ENCODE data around the gene TCF7L2.

The TCF7L2 gene

DNA sequence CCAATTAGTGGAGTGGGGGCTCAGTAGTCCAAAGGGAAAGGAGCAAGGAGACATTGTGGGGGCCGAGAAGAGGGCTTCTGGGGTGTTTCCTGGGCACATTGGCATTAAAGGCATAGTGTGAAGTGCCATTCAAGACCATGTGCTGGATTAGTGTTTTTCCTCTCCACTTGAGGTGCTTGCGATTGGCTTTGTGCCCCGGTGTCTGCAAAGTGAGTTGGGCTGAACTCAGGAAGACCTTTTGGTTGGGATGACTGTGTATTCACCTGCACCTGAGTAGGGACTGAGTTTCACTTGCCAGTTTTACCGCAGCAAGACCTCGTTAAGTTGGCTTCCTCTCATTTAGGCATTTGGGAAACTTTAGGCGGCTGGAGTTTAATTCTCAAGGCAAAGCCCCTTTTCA lies 73.0 kb downstream of the TCF7L2 start:
- DNase-seq (ENCODE audit: low spot score), result no peak

DNA sequence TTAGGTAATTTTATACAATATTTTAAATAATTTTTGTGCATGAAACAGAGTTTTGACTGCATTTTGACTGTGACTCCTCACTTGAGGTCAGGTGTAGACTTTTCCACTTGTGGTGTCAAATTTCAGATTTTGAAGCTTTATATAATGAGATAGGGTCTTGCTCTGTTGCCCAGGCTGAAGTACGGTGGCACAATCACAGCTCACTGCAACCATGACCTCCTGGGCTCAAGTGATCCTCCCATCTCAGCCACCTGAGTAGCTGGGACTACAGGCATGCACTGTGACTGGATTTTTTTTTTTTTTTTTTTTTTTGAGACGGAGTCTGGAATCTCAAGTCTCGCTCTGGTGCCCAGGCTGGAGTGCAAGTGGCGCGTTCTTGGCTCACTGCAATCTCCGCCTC lies 74.9 kb downstream of the TCF7L2 start:
- DNase-seq (ENCODE audit: low spot score), result no peak

DNA sequence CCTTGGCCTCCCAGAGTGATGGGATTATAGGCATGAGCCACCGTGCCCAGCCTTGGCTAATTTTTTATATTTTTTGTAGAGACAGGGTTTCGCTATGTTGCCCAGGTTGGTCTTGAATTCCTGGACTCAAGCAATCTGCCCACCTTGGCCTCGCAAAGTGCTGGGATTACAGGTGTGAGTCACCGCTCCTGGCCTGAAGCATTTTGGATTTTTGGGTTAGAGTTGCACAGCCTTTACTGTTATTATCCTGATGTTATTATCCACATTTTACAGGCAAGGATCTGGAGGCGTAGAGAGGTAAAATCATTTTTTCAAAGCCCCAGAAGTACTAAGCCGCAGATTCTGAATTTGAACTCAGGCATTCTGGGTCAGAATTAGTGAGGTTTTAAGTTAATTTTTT lies 75.4 kb downstream of the TCF7L2 start:
- DNase-seq (ENCODE audit: low spot score), result no peak

DNA sequence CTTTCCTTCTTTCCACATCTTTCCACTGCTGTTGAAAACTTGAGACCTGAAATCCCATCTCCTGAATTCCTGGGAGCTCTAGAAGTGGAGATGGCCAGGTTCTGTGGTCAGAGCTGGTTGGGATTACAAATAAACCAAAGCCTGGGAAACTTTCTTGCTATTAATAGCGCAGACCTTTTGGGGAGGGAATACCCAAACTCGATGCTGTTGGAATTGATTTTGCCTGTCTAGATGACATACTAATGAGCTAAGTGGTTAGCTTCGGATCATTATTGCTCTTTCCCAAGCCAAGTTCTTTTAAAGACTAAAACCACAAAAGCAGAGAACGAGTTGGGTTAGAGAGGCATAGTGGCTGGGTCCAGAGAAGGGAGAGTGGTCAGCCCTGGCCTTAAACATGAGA lies 76.6 kb downstream of the TCF7L2 start:
- no peak for DNase-seq (ENCODE audit: low spot score)

DNA sequence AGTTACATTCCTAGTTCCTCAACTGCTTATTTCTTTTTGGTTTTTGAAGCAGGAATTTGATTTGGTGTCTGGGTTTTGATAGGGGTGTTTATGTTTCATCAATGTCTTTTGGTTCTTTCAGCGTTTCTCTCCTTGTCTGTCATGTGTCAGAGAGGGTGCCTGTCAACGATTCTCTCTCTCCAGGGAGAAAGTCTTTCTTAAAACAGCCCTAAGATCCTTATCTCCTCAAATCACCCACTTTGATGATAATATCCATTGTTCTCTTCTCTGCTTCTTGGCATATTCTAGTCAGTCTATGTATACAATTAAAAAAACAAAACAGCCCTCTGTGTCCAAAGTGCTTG lies 77.2 kb downstream of the TCF7L2 start:
- no peak for DNase-seq (ENCODE audit: low spot score)

DNA sequence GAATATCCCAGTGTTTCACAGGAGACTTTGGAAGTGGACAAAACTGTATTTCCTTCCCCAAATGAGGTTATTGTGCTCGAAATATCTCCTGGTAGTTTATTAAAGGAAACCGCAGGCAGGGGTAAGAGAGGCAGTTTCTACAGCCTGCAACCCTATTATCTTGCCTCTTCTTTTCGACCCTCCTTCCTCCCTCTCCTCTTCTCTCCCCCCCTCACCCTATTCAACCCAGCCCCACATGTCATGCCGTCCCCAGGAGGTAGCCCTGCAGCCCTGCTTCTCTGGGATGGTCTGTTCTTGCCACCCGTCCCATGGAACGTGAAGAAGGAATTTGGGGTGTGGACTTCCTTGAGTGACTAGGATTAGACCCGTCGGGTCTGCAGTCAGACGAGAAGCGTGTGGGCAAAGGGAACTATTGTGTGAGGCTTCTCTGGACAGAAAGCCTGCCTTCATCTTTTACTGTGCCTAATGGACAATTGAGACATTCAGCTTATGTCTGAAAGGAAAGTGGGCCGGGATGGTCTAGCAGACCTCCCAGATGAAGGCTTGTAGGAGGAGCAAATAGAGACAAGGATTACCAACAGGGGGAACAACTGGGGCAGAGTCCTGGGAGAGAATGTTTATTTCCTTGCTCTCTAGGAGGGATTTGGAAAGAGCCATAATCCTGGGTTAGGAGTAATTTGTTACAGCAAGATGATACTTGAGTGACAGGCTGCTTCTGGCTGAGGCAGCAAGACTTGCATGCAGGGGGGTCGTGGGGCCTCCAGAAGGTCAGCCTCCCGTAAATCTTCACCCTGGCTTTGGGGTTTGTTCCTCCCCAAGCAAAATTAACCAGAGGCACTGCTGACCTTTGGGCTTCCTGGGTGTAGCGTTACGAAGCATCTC lies 77.8 kb downstream of the TCF7L2 start:
- peak; percentile 17 for DNase-seq (ENCODE audit: low spot score)

DNA sequence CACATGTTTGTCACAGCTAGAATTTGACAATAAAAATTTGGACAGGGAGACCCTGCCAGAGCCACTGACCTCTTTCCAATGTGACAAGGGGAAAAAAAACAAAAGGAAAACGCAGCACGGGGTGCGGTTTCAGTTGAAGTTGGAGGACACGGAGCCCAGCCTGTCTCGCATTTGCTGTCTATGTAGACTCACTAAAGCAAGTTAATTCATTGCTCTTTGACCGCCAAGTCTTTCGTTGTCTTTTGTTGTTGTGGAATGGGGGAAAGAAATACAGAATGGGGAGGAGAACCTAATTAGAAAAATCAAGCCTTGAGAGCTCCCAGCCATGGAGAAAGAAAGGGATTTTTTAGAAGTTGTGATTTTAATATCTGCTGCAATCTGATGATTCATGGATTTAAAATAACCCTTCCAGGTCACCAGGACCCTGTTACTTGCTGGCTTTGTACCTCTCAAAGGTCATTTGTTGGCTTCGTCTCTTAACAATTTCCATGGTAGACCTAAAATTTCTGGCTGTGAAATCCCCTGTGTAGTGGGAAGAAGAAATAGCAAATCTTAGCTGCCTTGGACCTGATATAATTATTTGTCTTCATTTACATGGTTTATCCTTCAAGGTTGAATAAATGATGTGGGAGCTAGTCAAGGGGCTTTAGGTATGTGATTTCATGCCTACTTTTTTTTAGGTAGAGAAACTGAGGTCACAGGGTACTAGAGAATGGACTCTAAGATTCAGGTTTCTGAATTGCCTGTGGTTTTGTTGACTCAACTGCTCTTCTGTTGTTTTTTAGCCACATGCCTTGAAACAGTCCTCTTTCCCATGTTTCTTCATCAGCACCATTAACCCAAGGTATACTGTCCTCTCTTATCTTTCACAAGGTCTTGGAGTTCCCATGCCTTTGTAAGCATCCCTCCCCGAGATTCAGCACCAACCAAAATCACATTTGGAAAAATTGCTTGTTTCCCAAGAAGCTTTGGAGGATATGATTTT lies 78.7 kb downstream of the TCF7L2 start:
- no peak for DNase-seq (ENCODE audit: low spot score)

DNA sequence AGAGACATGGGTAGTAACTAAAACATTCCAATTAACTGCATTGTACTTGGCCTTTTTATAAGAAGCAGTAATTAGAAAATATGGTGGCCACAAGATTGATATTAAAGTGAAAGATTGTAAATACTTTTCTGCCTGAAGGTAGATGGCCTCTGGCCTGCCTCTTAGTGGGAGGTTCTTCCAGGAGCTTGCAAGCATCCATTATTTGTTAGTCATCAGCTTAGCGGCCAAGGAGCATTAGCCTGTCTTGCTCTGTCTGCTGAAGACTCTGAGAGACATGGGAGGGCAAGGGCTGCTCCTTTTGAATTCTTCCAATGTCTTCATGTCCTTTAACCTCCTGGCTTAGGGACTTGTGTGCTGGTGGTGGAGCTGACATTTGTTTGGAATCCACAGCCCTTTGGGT lies 80.4 kb downstream of the TCF7L2 start:
- no peak for DNase-seq (ENCODE audit: low spot score)

DNA sequence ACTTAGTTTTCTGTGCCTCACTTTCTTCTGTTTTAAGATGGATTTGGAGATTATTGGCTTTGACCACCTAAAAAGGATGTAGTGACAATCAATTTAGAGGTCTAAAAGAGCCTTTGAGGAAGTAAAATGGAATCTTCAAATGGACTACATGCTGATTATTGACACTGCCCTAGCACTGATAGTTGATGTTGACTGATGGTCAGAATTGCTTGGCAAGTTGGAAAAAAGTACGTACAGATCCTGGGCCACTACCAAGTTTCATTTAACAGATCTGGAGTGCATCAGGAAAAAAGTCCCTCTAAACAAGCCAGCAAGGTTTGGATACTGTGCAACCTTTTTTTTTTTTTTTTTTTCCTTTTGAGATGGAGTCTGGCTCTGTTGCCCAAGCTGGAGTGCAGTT lies 81.1 kb downstream of the TCF7L2 start:
- no peak for DNase-seq (ENCODE audit: low spot score)

DNA sequence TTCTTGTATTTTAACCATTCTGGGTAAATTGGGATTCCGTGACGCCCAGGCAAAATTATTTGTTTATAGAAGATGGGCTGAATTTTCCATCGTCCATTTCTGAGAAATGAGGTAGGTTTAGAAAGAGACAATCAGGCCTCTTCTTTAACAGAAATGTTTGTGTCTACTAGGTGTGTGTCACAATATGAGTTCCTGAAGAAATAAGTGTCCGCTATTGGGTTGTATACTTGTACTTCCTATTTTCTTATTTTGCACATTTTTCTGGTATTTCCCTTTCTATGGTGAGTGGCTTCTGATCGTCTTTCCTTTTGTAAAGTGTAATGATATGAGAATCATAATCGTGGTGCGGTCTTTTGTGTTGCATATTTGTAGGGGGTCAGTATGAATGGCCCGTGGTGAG lies 83.9 kb downstream of the TCF7L2 start:
- DNase-seq (ENCODE audit: low spot score), result no peak

DNA sequence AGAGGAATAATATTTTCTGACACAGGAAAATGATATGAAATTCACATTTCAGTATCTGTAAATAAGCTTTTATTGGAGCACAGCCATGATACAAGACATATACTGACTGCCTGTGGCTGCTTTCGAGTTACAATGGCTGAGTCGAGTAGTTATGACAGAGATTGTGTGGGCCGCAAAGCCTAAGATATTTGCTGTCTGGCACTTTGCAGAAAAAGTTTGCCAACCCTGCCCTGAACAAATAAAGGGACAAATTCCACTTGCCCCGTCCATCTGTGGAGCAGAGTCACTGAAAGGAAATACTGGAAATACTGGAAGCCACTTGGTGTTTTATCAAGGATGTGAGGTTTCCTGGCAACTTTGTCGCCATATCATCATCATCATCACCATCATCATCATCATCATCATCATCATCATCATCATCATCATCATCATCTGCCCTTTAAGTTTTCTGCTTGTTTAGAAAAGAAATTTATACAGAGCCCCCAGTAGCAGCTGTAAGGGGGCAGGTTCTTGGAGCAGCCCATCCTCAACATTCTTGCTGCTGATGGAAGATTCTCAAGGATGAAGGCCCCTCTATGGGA lies 85.8 kb downstream of the TCF7L2 start:
- no peak for DNase-seq (ENCODE audit: low spot score)

DNA sequence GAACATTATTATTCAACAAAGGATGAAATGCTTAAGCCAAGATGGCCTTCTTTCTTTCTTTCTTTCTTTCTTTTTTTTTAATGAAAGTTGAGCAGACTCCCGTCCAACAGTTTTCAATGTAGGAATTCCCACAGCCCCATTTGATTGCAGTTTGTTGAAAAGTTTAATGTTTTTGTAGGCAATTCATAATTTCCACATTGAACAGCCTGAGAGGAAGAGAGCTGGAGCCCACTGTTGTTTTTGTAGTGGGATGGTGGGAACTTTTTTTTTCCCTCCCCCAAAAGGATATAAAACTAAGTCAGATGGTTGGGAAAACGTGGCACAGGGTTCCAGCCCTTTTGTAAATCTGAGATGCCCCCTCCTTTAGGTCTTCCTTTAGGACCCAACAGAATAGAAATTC lies 86.6 kb downstream of the TCF7L2 start:
- no peak for DNase-seq (ENCODE audit: low spot score)

DNA sequence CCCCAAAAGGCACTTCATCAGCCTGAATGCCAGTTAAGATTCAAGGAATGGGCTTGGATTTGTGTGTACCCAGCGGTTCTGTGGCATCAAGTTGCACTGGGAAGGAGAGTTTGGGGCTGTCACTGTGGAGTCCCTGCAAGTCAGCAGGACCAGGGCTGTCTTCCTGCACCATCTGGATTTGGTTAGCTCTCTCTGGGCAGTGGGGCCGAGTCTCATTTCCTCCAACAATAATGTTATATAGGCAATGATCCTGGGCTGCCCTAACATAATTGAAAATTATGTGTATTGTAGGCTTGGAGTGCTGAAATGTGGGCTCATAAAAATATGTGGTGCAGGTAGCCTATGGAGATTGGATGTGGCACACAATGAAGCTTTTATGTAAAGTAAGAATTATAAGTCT lies 87.2 kb downstream of the TCF7L2 start:
- DNase-seq (ENCODE audit: low spot score), result no peak

DNA sequence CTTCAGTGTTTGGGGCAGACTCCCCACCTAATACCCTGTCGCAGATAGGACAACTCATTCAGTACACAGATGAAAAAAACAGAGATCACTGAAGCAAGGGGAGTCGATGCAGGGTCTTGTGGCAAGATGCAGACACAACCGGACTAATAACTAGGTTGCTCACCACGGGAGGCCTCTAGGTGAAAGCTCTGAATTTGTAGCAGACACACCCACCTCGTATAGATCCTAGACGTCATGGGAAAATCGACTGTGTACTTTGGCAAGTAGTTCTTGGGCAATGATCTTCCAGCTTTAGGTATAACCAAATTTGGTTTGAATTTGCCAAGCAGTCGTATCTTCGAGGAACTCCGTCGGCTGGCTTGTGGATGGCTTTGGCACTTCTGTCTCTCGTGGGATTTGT lies 88.1 kb downstream of the TCF7L2 start:
- no peak for DNase-seq (ENCODE audit: low spot score)

DNA sequence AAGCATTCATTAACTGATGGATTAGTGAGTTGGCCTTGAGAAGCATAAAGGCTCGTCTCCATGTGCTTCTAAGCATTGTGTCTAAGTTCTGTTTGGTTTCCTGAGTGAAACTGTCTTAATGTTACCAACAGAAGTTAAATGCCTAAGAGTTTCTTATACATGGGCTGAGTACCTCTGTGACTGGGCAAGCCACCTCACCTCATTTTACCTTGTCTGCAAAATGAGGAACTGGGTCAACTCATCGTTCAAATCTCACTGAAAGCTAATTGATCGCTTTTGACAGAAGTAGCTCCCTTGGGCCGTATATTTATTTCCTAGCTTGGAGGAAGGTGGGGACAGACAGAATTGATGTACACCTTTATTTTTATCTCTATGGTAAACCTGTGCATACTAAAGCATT lies 88.9 kb downstream of the TCF7L2 start:
- DNase-seq (ENCODE audit: low spot score), result no peak

DNA sequence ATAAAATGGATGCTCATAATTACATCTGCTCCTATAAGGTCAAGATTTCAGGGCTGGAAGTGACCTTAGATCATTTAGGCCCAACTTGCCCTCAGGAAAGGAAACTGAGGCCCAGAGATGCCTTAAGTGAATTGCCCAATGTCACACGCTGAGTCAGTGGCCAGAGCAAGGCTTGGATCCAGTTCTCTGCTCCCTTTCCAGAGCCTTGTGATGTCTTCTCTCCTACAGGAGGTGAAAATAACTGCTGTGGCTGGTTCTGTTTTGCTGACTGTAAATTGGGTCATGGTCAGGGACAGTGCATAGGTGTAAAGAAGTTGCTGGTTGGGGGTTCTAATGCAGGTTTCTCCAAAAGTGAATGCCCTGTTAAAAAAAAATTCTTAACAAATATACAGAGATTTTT lies 91.3 kb downstream of the TCF7L2 start:
- DNase-seq (ENCODE audit: low spot score), result no peak

DNA sequence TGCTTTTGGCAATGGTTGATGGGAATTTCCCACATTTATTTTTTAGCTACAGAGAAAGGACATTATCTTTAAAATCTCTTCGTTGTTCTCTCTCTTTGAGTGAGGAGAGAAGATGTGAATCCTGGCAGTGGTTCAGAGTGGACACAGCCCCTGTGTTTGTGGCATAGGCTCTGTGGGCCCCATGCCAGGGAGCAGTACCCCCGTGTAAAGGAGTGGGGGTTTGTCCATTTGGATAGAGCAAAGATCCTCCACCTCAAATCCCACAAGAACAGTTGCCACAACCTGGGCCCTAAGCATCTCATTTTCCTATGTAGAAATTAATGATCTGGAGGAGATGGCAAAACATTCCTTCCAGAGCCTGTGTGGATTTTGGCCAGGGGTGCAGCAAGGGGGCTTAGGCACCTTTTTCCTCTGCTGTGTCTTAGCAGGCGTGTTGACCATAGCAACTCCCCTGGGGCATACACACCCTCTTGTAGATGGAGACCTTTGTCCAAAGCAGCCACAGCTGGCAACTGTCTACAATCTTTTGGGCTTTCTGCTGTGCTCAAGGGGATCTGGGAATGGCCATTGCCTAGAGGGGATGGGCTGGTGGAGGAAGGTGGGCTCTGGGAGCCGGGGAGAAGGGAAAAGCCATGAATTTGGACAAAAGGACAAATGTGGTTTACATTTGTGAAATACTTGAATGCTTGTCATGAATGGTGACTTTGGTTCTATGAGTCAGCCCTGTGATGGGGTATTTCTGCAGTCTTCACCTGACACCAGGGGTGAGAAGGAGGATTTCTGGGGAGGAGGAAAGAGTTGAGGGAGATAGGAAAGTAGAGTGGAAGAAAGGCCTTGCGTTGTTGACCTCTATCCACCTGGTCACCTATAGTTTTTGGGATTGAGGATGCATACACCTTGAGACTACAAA lies 92.0 kb downstream of the TCF7L2 start:
- DNase-seq (ENCODE audit: low spot score), result no peak

DNA sequence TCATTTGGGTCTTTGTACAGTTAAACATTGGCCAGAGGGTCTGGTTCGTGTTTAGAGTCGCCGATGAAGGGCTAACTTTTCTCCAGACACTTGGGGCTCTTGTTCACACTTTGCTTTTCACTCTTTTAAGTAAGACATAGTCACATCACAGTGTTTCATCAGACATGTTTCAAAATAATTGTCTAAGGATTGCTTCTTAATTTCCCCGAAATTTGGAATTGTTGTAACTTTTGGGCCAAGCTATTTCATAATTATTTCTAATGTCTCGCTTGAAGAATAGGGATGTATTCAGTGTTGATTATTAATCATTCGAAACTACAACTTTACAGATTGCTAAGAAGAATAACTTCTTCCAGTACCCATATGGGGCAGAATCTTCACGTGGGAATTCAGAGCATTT lies 92.8 kb downstream of the TCF7L2 start:
- no peak for DNase-seq (ENCODE audit: low spot score)

DNA sequence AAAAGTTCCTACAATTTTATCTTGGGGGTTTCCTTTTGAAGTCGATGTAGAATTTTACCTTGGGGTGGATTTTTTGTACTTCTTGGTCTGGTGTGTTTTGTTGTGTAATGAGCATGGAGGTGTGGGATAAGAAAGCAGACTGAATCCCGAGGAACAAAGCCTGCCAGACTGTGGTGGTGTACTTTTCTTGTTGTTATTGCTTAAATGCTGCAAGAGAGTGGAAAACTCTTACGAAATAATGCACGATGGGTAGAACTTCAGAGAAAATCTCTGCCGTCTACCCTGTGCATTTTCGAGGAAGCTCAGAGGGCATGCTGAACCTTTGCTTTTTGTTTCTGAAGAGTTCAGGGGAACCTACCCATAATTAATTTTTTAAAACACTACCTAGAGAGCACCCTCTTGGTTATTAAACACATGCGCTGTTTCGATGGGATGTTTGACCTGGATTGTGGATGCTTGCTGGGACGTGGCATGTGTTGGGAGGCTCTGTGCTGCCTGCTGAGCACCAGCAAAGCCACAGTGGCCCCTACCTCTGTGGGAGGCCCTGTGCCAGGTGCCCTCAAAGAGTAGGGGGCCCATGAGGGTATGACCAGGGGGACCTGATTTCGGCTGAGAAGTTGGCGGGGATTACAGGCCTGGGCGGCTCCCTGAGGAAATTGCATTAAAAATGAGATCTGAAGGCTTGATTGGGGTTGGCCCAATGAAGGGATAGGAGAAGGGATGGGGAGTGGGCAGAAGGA lies 94.1 kb downstream of the TCF7L2 start:
- DNase-seq (ENCODE audit: low spot score), result no peak

DNA sequence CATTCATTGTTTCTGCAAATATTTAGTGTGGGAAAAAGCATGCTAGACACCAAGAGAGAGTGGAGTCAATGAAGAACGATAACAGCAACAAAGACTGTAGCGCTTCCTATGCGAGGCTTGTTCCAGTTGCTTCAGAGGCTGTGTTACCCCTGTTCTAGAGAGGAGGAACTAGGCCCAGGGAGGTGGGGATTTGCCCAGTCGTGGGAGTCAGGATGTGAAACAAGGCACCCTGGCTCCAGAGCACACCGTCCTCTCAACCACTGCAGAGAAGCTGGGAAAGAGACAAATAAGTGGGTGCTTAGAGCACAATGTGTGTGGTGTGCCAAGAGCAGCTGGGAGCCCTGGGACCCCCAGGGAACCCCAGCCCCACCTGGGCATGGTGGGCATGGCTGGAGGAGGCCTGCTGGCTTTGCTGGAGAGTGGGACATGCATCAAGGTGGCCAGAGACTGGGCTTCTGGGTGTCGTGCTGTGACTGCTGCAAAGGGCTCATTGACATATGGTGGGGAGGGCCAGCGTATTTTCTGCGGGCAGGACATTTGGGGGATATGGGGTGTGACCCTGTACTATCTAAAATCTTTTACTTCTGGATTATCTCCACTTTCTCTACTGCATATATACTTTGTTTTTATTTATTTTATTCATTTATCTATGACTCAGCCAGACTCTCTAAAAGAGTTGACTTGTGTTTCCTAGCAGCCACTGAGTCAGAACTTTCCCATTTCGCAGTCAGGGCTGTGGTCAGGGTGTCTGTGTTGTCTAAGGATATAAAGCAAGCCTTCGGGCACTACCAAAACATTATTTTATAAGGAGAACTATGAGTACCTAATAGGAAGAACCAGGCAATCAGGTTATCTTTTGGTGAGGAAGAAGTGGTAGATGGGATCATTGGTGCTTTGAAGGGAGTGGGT lies 95.4 kb downstream of the TCF7L2 start:
- no peak for DNase-seq (ENCODE audit: low spot score)

Data from cerebellar cortex (tissue), 1 donor.